Measurements from ENCODE around the gene SOX6.

- no peak for TF ChIP-seq SPI1 (IDR thresholded peaks at IDR 0.05; ENCODE audit: low read depth, low read length)
- no peak for TF ChIP-seq POLR2A (IDR thresholded peaks at IDR 0.05; ENCODE audit: low read depth, low read length)
- no peak for TF ChIP-seq TAF1 (IDR thresholded peaks at IDR 0.05; ENCODE audit: low read depth, low read length)
Observed at GRCh38 chr11:15918674-15919073, 437.7 kb downstream of the SOX6 start.

Data from GM12891 (cell line).